ENCODE results near the gene CAAP1. TPM values are rescaled to one million over a fixed set of nuclear protein-coding genes. Genes with fewer than 3 reads are reported as not detected.

The CAAP1 gene
- total RNA-seq, 1 experiment from 2014 or later, result 12.5 TPM

GRCh38 chr9:26870292-26870691, 22.3 kb downstream of the CAAP1 start:
- DNase-seq, result no peak
- CTCF ChIA-PET, result no interaction called here

GRCh38 chr9:26863074-26863473, 29.5 kb downstream of the CAAP1 start:
- H3K36me3 Mint-ChIP-seq (ENCODE audit: insufficient read depth, unreplicated experiment), result peaks cover 5% of the 10 kb centered on the region
- no peak overlapping the region for H3K4me3 Mint-ChIP-seq (ENCODE audit: low read depth, unreplicated experiment)
- TF ChIP-seq CTCF (IDR thresholded peaks at IDR 0.05; ENCODE audit: unreplicated experiment), result peak; percentile 19
- CTCF ChIA-PET, result no interaction called here
- BruUV-seq (replicated peaks), result no TSS peak
- DNase-seq, result no peak
- intact Hi-C loops (cut with micrococcal nuclease; ENCODE audit: unreplicated experiment), result no loop called here
- H3K27ac Mint-ChIP-seq (ENCODE audit: unreplicated experiment), result no peak overlapping the region
- H3K9me3 Mint-ChIP-seq (ENCODE audit: low read depth, unreplicated experiment), result no peaks in the 10 kb centered on the region
- no peaks in the 10 kb centered on the region for H3K4me1 Mint-ChIP-seq (ENCODE audit: low read depth, unreplicated experiment)
- no peaks in the 10 kb centered on the region for H3K27me3 Mint-ChIP-seq (ENCODE audit: unreplicated experiment)

More at GRCh38 chr9:26870292-26870691, 22.3 kb downstream of the CAAP1 start:
- no peak for TF ChIP-seq CTCF (IDR thresholded peaks at IDR 0.05; ENCODE audit: unreplicated experiment)
- Mint-ChIP-seq H3K27me3 (ENCODE audit: unreplicated experiment) (no peaks in the 10 kb centered on the region), H3K4me3 (ENCODE audit: low read depth, unreplicated experiment) (no peak overlapping the region), H3K9me3 (ENCODE audit: low read depth, unreplicated experiment) (no peaks in the 10 kb centered on the region), H3K4me1 (ENCODE audit: low read depth, unreplicated experiment) (peaks cover 6% of the 10 kb centered on the region), H3K36me3 (ENCODE audit: insufficient read depth, unreplicated experiment) (no peaks in the 10 kb centered on the region), H3K27ac (ENCODE audit: unreplicated experiment) (no peak overlapping the region)
- no TSS peak for BruUV-seq (replicated peaks)
- intact Hi-C loops (cut with micrococcal nuclease; ENCODE audit: unreplicated experiment), result no loop called here

- Mint-ChIP-seq H3K4me3 (ENCODE audit: low read depth, unreplicated experiment) (no peak overlapping the region), H3K36me3 (ENCODE audit: insufficient read depth, unreplicated experiment) (peaks cover 10% of the 10 kb centered on the region), H3K4me1 (ENCODE audit: low read depth, unreplicated experiment) (no peaks in the 10 kb centered on the region), H3K27me3 (ENCODE audit: unreplicated experiment) (no peaks in the 10 kb centered on the region), H3K27ac (ENCODE audit: unreplicated experiment) (no peak overlapping the region), H3K9me3 (ENCODE audit: low read depth, unreplicated experiment) (no peaks in the 10 kb centered on the region)
- BruUV-seq (replicated peaks), result no TSS peak
- intact Hi-C loops (cut with micrococcal nuclease; ENCODE audit: unreplicated experiment), result loop anchor here (1.0 kb wide), 1 partner anchor 112 kb away; no protein-coding TSS in a partner anchor
- peak; percentile 36 for DNase-seq
- TF ChIP-seq CTCF (IDR thresholded peaks at IDR 0.05; ENCODE audit: unreplicated experiment), result peak; percentile 26
- CTCF ChIA-PET, result interaction anchor here (0.6 to 1.5 kb wide), 4 partner anchors 37 to 133 kb away, joined by 3 to 6 read pairs (median 4); no protein-coding TSS in a partner anchor
Measured at GRCh38 chr9:26856413-26857032, 36.1 kb downstream of the CAAP1 start.

- H3K27me3 Mint-ChIP-seq (ENCODE audit: unreplicated experiment), result no peaks in the 10 kb centered on the region
- intact Hi-C loops (cut with micrococcal nuclease; ENCODE audit: unreplicated experiment), result no loop called here
- no peak for DNase-seq
- no peaks in the 10 kb centered on the region for H3K36me3 Mint-ChIP-seq (ENCODE audit: insufficient read depth, unreplicated experiment)
- no peak overlapping the region for H3K4me3 Mint-ChIP-seq (ENCODE audit: low read depth, unreplicated experiment)
- CTCF ChIA-PET, result no interaction called here
- TF ChIP-seq CTCF (IDR thresholded peaks at IDR 0.05; ENCODE audit: unreplicated experiment), result no peak
- BruUV-seq (replicated peaks), result no TSS peak
- no peak overlapping the region for H3K27ac Mint-ChIP-seq (ENCODE audit: unreplicated experiment)
- H3K9me3 Mint-ChIP-seq (ENCODE audit: low read depth, unreplicated experiment), result no peaks in the 10 kb centered on the region
- no peaks in the 10 kb centered on the region for H3K4me1 Mint-ChIP-seq (ENCODE audit: low read depth, unreplicated experiment)
Measured at GRCh38 chr9:26850995-26851394, 41.6 kb downstream of the CAAP1 start.
